NOMO-1 (cell line): ENCODE results near the gene SND1.

Experiments used
- DNase-seq, 2 experiments: peaks; one replicate each; lab custom pipeline; 2025; ENCODE audit not compliant: unreplicated experiment in 2 of 2; lab: John Stamatoyannopoulos, UW

Gene SND1

DNA sequence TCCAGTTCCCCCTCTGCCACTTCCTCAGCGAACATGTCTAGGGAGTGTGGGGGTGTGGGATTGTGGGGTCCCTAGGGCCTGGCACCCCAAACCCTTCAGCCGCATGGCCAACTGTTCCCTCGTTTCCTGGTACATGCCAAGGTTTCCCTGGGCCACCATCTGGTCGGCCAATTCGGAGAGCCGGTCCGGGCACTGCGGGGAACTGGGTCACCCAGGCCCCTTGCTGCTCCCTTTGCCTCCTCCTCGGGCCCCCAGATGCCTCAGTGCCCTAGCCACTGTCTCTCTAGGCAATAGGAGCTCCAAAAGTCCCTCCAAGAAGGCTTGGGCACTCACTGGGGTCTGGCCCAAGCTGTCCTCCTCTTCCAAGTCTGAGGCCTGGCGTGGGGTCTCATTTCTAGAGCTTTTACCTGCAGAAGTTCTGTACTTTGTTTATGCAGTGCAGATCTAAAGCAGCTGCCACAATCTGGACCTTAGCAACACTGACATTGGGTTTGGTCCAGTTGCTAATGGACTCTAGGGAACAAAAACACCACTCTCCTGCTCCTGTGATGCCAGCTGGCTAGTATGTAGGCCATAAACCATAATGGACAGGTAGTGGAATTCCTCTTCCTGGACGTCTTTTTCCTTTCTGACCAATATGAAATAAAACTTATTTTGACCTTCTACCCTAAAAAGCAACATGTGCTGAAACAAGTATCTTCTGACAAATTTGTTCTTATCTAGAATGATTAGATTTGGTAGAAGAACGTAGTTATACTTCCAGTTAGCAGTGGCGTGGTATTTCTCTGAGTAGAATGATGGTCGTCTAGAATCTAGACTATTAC lies 206.3 kb downstream of the SND1 start:
- no peak for DNase-seq

DNA sequence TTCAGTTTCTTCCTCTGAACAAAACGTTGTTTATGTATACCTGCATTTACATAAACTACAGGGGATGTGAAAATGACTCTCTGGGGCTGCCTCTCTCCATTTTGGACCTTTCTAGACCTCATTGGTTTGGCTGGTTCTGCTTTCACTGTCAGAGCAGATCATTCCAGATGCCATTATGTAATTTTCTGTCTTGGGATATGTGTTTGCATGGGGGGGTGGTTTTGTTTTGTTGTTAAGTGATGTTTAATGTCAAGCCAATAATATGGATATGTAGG lies 206.9 kb downstream of the SND1 start:
- DNase-seq, result no peak

DNA sequence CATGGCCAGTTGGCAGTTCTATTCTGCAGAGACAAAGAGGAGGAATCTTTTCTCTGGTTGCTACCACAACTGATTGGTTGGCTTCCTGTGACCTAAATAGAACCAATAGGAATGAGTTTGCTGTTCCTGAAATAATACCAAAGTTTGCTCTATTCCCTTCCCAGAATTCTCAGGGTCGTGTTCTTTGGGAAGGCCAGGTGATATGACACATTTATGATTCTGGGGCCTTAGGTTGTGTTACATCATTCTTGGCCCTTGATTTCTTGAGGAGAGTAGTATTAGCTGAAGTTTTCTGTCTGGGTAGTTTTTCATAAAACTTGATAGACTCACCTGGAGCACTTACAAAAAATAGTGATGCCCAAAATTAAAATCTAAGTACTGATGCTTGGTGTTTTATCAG lies 207.3 kb downstream of the SND1 start:
- no peak for DNase-seq

DNA sequence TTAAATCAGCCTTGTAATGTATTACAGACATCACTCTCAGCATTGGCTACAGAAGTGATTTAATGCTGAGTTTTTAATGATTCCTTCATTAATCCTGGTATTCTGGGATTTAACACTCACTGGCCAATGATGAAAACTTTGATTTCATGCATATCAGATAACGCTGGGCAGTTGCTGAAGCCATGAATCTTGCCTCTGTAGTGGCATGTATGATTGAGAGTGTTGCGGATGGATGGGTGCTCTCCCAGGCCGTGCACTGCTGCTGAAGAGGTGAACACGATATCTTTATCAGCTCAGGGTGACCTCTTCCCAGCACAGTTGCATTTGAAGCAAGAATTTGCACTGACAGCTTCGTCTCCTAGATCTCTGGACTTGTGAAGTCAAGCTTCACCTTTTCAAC lies 210.5 kb downstream of the SND1 start:
- DNase-seq, result no peak

DNA sequence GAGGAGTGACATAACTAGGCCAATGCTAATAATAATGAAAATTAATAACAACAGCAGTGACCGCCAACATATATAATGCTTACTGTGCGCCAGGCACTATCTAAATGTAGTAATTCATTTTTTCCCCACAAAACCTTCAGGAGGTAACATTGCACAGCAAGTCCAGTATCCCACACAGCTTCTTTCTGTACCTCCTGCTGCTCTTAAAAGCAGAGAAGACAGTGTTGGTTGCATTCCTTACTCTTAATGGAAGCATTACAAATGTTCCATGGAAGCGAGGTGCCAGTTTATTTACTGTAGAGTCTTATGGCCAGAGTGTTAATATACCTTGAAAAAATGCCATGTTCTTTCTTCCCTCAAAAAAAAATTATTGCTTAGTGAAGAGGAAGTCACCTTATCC lies 211.1 kb downstream of the SND1 start:
- no peak for DNase-seq

DNA sequence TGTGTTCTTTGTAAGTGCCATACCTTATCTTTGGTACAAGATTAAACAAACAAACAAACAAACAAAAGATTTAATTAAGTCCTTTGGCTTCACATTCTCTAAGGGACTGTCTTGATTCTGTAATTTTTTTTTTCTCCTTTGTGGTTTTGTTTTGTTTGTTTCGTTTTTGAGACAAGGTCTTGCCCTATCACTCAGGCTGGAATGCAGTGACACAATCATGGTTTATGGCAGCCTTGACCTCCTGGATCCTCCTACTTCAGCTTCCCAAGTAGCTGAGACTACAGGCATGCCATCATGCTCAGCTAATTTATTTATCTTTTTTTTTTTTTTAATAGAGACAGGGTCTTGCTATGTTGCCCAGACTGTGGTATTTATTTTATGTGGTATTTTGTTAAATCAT lies 213.5 kb downstream of the SND1 start:
- DNase-seq, result no peak

DNA sequence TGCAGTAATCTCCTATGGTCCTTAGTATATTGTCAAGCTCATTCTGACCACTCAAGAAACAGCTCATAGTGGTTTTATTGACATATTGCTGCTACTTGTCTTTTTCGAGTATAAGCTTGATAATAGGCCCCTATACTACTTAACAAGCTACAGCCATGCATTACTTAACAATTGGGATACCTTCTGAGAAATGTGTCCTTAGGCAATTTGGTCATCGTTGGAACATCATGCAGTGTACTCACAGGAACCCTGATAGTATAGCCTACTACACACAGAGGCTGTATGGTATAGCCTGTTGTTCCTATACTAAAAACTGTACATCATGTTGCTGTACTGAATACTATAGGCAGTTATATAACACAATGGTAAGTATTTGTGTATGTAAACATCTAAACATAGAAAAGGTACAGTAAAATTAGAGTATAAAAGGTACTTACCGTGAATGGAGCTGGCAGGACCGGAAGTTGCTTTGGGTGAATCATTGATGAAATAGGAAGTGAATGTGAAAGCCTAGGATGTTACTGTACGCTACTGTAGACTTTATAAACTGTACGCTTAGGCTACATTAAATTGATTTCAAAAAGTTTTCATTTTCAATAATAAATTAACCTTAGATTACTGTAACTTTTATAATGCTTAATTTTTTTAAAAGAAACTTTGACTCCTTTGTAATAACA lies 218.4 kb downstream of the SND1 start:
- peak; percentile 2 to 12 for DNase-seq

DNA sequence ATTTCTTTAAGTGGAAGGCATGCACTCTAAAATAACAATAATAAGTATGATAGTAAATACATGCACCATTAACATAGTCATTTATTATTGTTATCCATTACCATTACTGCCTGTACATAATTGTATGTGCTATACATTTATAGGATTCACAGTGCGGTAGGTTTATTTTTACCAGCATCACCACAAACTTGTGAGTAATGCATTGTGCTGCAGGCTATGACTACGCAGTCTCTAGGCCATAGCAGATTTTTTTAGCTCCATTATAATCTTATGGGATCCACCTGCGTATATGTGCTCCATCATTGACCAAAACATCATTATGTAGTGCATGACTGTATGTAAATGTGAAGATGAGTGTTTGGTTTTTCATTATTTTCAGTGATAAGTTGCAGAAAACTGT lies 219.2 kb downstream of the SND1 start:
- DNase-seq, result no peak

DNA sequence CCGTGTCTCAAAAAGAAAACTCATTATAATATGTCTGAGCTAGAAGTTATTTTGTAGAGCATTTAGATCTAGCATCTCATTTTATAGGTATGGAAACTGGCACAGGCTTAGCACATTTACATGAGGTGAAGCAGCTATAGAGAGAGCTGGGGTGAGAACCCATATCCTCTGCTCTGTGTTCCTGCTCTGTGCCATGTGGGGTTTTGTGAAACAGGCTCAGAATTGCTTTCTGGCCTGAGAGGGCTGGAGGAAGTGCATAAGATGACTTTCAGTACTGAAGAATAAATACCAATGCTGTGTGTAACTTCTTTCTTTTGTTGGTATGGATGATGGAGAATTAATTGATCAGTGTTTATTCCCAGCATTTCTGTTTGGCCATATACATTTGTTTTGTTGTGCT lies 220.1 kb downstream of the SND1 start:
- no peak for DNase-seq

DNA sequence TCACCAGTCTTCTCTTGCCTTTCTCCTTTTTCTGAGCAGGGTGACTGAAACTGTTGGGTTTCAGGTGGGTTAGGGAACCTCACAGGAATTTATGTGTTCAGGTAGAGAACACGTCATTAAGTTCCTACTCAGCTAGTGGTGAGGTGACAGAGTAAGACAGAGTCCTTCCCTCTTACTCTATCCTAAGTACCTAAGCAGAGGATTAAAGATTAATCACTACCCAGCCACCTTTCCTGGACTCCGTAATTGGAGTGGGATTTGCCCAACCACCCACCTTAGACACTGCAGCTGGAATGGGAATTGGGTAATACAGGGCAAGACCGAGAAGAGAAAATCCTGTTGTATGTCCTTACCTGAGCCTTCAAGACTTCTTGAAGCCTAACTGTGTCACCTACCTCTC lies 221.2 kb downstream of the SND1 start:
- DNase-seq, result no peak

DNA sequence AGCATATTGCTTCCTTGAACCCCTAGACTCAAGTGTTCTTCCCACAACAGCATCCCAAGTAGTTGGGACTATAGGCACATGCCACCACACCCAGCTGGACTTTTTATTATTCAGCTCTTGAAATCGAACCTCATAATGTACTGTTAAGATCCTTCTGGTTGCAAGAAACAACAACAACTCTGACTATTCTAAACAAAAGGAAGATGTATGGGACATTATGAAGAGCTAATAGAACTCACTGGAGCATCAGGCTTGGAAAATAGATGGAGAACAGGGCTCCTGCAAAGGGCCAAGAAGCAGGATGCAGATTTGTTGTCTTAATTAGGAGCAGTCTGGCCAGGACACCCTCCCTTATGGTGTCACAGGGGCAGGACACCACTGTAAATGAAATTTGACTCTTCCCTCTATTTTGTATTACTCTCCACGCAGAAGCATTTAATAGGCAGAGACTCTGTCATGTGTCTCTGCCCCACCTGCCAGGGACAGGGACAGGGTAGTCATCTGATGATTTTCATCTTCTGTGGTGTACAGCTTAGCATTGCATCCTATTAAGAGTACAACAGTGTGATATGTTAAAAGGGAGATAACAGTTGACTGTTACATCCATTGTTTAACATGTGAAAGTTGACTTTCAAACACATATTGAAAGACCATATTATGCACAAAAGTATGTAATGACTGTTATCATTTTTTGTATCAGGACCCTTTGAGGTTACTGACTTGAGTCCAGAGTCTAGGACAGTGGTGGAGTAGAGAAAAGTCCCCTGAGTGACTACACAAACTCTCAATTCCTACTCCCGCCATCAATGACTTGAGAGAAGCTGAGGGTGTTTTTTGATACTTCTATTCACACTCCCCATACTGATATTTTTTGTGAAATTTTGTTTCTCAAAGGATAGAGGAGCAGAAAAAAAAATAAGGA lies 222.0 kb downstream of the SND1 start:
- DNase-seq, result no peak

DNA sequence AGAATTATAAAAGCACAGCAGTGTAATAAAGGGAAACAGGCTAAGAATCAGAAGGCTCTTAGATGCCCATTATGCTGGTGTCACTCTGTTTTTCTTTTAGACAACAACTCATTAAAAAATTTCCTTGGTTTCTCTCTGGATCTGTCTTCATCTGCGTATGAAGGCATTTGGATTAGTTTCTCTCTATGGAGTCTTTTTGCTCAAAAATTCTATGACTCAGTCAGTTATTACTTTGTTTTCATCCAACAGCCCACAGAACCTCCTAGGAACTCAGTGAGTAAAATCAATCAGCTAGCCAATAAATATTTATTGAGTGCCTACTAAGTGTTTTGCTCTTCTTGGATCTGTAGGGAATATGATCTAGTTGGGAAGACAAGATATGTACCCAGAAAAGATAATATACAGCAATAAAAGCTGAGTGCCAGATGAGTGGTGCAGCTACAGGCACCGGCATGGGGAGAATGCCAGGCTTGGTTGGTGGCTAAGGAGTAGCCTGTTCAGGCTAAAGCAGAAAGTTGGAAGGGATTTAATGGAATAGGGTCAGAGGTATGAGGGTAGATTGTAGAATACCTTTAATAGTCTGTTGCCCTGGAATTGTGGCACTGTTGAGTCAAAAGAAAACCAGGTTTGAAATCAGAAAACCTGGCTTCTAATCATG lies 223.1 kb downstream of the SND1 start:
- no peak for DNase-seq

DNA sequence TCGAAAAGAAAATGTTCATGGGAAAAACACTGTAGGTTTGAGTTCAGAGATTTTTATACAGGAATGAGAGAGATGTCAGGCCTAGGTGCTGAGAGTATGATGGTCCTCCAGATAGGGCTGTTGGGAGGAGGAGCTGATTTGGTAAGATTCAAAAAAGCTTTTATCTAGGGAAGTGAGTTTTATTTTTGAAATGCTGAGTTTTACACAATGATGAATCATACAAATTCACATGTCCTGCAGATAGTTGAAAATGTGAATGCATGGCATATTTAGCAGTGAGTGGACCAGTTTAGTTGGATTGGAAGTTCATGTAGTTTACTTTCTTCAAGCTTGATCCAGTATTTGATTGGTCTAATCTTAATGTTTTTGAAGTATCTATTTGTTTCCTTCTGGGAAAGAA lies 224.4 kb downstream of the SND1 start:
- DNase-seq, result no peak

DNA sequence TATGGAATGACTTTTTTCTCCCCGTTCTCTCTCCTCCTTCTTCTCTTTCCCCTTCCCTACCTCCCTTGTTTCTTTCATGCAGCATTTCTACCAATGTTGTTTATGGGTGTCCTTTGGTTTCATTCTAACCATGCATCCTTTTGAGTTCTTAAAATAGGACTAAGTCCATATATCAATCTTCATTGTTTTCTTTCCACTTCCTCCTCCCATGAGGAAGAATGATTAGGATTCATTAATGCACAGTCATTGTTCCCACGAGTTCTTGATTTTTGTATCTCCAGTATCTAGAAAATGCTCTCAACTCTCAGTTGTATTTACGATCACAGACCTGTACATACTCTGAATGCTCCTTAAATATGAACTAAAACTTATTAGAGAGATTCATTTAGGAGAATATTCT lies 226.0 kb downstream of the SND1 start:
- DNase-seq, result no peak

DNA sequence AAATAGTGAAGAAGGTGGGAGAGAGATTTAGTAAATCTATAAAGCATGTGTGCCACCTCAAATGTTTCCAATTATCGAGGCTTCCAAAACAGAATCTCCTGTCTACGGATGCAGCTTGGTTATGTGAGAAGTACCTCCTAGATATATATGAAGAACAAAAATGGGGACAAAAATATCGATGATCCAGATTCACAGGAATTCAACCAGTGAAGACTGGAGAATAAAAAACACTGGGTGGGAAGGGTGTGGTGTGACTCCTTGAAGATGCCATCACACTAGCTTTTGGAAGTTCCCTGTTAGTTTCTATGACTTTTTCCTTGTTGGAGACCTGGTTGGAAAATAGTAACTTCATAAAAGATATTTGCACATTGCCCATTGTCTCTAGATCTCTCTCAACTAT lies 226.8 kb downstream of the SND1 start:
- no peak for DNase-seq

DNA sequence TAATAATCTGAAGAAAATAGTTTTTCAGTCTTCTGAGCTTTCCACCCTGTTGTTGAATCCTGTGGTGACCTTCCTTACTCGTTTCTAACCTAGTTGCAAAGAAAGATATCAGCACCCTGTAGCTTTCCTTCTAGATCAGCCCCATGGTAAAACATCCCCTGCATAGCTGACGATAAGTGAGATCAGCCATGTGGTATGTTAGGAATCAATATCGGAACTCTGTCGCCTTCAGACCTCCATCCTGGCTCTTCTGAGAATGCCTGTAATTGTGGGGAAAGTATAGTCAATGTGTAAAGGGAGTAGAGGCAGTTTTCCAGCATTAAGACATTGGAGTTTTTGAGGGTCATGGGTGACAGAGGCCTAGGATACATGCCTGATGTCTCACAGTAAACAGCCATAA lies 227.4 kb downstream of the SND1 start:
- no peak for DNase-seq

DNA sequence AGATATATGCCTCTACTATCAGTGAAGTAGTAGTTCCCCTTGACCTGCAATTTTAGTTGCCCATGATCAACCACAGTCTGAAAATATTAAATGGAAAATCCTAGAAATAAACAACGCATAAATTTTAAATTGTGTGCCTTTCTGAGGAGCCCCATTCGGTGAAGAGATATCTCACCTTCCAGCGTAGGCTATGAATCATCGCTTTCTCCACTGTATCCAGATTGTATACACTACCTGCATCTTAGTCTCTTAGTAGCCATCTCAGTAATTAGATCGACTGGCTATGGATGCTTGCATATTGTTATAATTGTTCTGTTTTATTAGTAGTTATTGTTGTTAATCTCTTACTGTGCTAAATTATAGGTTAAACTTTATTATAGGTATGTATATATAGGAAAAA lies 227.9 kb downstream of the SND1 start:
- DNase-seq, result no peak

DNA sequence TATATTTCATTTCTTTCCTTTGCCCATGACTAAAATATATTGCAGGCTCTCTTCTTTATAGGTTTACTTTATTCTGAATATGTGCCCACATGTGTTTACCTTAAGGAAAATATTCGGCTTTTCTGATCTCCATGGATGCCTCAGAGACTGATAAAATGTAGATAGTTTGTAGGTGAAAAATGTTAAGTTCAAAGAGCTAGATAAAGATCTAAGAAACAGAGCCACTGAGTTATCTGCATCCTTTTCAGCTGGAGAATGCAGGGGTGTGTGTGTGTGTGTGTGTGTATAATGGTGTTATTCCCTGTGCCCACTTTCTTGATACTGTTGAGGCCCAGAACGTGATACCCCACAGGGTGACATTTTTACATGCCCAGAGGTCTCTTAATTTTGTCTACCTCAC lies 228.5 kb downstream of the SND1 start:
- no peak for DNase-seq

DNA sequence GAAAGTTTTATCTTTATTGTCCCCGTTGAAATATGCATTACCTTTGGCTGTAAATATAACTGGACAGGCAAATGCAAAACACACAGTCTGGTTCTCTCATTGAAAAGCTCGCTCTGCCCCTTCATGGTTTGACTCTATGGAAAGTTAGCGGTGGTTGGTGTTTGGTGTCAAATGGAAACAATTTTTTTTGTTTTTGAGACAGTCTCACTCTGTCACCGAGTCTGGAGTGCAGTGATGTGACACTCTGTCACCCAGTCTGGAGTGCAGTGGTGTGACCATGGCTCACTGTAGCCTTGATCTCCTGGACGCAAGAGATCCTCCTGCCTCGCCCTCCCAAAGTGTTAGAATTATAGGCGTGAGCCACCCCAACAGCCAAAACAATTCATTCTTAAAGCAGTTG lies 229.6 kb downstream of the SND1 start:
- no peak for DNase-seq

DNA sequence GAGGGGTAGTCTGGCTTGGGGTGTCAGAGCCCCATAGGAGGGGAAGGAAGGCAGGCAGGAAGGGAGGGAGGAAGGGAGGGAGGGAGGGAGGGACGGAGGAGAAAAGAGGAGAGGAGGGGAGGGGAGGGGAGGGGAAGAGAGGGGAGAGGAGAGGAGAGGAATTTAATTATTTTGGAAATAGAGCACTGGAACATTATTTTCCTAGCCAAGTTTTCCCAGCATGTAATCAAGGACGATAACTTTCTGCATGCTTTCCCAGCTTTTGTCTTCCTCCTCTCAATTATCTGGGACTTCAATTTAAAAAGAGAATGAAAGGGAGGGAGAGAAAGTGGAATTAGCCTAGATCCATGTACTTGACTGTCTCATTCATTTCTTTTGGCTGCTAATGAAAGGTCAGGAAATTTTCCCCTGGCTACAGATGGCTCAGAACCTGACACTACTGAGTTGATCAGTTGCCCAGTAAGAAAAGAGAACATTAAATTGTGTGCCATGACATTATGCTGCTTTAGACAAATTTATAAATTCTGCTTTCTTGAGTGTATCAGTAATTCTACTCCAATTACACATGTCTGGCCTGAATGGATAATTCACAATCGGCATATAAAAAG lies 230.4 kb downstream of the SND1 start:
- no peak for DNase-seq

DNA sequence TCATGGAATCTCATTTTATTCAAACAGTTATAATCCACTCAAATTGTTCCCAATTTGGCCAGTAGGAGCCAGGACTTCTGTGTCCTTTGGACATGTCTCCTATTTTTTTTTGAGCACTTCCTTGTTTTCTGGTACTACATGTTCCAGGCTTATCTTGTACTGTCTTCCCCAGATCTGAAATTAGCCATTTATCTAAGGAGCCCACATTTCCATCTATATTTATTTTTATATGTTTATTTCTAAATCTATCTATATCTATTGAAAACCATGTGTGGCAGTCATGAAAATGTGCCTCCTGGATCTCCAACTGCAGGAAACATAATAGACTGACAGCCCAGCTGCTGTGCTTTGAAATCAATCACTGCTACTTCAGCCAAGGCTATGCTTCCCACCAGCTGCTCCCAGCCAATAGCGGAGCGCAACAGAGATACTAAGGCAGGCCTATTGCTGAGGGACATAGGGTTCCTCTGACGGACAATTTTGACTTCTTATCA lies 232.1 kb downstream of the SND1 start:
- DNase-seq, result no peak
